Melanocyte of skin (primary cell): ENCODE data around the gene KRT26. TPM values are rescaled to one million over a fixed set of nuclear protein-coding genes. Genes with fewer than 3 reads are reported as not detected.

Experiments used
- total RNA-seq, 2 donors: library from RNA; depleted of rRNA; stranded (reverse); fragments of >200 nt; gene quantifications; 2 replicates each; pipeline ENCODE4 v1.2.3, GENCODE V29; 2012

Gene KRT26, protein sequence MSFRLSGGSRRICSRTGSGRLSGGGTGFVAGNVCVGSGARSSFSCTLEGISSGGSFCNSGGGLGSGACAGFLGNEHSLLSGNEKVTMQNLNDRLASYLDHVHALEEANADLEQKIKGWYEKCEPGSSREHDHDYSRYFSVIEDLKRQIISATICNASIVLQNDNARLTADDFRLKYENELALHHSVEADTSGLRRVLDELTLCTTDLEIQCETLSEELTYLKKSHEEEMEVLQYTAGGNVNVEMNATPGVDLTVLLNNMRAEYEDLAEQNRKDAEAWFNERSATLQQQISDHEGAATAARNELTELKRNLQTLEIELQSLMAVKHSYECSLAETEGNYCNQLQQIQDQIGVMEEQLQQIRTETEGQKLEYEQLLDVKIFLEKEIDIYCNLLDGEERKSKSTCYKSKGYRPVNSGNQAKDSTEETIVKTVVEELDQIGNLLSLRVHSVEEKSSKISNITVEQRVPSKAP
- not detected for total RNA-seq

DNA sequence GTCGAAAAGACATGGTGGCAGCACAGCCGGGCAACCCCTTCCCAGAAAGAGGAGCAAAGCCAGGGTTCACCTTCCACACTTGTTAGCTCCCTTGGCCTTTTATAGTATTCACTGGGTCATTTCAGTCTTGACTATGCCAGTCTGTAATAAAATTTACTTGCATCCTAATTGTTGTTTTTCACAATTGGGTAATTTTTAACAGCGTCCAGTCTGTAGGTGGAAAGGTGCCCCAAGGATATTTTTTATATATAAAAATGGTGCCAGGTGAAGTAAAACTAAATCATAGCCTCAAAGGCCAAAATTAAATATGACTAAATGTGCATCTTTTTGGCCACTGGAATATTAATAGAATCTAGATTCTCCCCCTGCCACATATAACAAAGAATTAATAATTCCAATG is at the start of gene KRT26:
TSS of gene KRT26 (minus strand) at position 101 of the 400 bp plus-strand sequence. CDS start at position 13, 88 bp downstream.

GRCh38 chr17:40799859-40800258 is 27.9 kb upstream of the KRT26 start, which contains the start of gene KRT28:
Gene KRT28 (minus strand): TSS chr17:40799959. CDS start chr17:40799893, 66 bp downstream.

DNA sequence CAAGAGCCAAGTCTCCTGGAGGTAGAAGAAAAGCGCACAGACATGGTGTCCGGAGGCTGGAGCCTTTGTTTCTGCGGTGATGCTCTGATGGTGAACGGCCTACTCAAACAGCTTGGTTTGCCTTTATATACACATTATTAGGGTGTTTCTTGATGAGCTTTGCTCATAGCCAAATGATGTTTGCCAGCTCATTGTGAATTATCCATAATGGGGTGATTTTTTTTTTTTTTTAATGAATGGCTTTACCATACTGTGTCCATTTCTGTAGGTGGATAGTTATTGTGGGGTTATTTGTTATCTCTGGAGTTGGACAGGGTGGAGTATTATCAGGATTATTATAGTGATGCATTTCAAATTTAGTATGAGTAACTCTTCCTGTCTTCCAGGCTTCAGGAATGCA is 10.4 kb upstream of the KRT26 start, which contains the start of gene KRT27:
TSS of gene KRT27 (minus strand) at position 101 of the 400 bp plus-strand sequence. CDS start at position 44, 57 bp downstream.

GRCh38 chr17:40755231-40755630 is 16.8 kb downstream of the KRT26 start, which contains the start of gene KRT25:
Gene KRT25 (minus strand): TSS chr17:40755331. CDS start chr17:40755271, 60 bp downstream.

Other genes with a start within 250 kb of the KRT26 start
- not detected for gene CCR7, start 206.7 kb downstream of the KRT26 start, total RNA-seq
- 10 to 100 TPM; 74.3 to 76.6 TPM for gene SMARCE1, start 124.4 kb downstream of the KRT26 start, total RNA-seq
- gene KRT222, start 107.0 kb downstream of the KRT26 start, total RNA-seq: under 1 TPM in 1 of 2 donors, not detected in 1; 0.34 TPM
- not detected for gene KRT24, start 68.4 kb downstream of the KRT26 start, total RNA-seq
- not detected for gene KRT25, start 16.9 kb downstream of the KRT26 start, total RNA-seq
- 1 to 10 TPM in 1 of 2 donors, not detected in 1; 1.3 TPM for gene KRT27, start 10.3 kb upstream of the KRT26 start, total RNA-seq
- not detected for gene KRT28, start 27.8 kb upstream of the KRT26 start, total RNA-seq
- 1 to 10 TPM; 1.7 to 3.0 TPM for gene KRT10, start 50.4 kb upstream of the KRT26 start, total RNA-seq
- under 1 TPM in 1 of 2 donors, not detected in 1; 0.34 TPM for gene KRT12, start 95.0 kb upstream of the KRT26 start, total RNA-seq
- not detected for gene KRT20, start 113.0 kb upstream of the KRT26 start, total RNA-seq
- gene KRT23, start 165.4 kb upstream of the KRT26 start, total RNA-seq: not detected
- gene KRT39, start 194.7 kb upstream of the KRT26 start, total RNA-seq: not detected
- gene KRT40, start 212.1 kb upstream of the KRT26 start, total RNA-seq: not detected
- not detected for gene KRTAP3-3, start 222.0 kb upstream of the KRT26 start, total RNA-seq
- gene KRTAP3-2, start 227.7 kb upstream of the KRT26 start, total RNA-seq: not detected
- gene KRTAP3-1, start 236.9 kb upstream of the KRT26 start, total RNA-seq: not detected